ENCODE data around the gene HPCAL1.

The HPCAL1 gene

DNA sequence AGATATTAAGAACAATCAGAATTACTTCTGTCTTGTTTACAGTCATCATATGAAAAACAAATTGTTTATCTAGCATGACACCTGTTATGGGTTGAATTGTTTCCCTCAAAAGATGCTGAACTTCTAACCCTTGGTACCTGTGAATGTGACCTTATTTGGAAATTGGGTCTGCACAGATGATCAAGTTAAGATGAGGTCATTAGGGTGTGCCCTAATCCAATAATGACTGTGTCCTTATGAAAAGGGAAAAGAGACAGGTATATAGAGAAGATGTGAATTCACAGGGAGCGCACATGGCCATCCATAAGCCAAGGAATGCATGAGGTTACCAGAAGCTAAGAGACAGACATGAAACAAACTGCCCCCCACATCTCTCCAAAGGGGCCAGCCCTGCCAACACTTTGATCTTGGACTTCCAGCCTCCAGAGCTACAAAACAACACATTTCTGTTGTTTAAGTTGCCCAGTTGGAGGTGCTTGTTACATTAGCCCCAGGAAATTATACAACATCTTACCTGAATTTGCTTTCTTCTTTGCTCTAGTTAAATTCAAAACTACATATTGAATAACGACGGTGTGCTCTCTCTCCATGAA, 2.3 kb upstream of the HPCAL1 start:
- no peak for DNase-seq (ENCODE audit: extremely low spot score, insufficient read length, low read depth)
- no peak for FAIRE-seq

DNA sequence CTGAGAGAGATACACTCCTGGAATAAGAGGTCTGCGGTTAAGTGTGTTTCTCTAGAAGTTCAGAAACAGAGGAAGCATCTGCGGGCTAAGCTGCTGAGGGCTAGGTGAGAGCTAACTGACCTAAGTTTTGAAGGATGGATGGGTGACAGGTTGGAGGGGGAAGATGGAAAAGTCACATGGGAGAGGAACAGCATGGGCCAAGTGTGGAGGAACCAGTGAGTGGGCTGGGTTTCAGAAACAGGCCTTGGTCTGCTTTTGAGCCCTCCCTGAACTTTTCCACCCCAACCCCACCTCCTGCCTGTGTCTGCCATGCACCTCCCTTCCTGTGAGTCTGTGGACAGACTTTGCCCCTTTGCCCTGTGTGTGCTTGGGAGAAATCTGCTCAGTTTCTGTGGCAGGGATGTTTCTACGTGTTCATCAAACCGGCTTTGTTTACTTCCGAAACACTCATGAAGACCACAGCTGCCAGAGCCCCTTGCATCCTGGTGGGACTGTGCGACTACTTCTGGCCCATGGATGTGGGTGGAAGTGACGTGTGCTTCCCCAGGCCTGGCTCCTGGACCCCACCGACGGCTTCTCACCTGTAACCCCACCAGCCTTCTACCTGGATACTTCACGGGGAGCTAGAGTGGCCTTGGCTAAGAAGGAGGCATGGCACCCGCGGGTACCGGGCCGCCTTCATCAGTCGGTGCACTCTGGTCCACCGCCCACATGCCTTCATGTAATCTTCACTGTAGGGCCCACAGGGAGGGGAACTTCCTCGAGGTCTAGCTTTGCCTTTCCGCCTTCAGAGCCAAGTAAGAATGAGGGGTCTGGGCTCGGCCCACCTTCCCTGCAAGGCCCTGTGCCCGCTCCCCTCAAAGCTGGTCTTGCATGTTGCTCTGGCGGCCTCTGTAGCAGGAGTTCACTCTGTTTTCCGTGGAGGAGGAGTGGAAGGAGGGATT, 1.4 kb upstream of the HPCAL1 start:
- no peak for FAIRE-seq
- DNase-seq (ENCODE audit: extremely low spot score, insufficient read length, low read depth): no peak

DNA sequence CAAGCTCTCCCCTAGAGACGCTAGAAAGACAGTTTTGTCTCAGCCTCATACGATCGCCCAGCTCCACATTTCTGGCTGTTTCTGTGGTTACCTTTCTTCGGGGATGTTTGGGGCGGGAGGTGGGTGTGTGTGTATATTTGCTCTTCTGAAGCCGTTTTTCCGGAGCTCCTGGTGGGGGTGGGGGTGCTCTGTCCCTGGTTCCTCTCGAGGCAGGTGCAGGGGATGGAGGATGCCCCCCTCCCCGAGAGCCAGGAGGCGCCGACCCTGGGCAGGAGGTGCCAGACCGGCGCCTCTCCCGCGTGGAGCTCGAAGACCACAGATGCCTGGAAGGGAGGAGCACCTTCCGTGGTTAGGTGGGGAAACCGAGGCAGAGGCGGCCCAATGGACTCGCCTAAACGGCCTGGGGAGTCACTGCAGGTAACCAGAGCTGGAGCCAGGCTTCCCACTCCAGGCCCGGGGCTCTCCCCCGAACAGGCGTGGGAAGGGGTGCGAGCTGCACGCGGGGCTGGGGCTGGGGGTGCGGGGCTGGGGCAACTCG, 694 bp upstream of the HPCAL1 start:
- DNase-seq (ENCODE audit: extremely low spot score, insufficient read length, low read depth) (no peak), FAIRE-seq (no peak)

GRCh38 chr2:10303181-10303693, 533 bp downstream of the HPCAL1 start:
- no peak for FAIRE-seq
- DNase-seq (ENCODE audit: extremely low spot score, insufficient read length, low read depth): no peak

- FAIRE-seq: peak; percentile 45
- DNase-seq (ENCODE audit: extremely low spot score, insufficient read length, low read depth): no peak
These were observed 1.1 kb downstream of the HPCAL1 start for GRCh38 chr2:10303694-10304378.

GRCh38 chr2:10304458-10305253, 2.0 kb downstream of the HPCAL1 start:
- no peak for DNase-seq (ENCODE audit: extremely low spot score, insufficient read length, low read depth)
- no peak for FAIRE-seq

DNA sequence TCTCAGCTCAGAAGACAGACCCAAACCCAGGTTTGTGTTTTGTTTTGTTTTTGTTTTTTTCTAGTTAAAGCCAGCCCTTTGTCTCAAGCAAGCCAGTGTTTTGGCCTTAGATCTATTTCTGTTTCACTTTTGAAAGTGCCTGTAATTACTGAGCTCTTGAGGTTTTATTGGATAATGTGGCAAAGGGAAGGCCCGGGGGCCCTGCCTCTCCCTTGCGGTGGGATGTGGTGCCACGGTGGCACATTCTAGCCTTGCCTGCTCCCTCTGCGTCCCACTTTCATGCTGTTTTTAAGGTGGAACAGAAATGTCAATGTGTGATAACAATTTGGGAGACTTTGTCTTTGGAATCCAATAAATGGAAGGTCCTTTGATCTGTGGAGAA, 2.5 kb downstream of the HPCAL1 start:
- FAIRE-seq: no peak
- DNase-seq (ENCODE audit: extremely low spot score, insufficient read length, low read depth): no peak

DNA sequence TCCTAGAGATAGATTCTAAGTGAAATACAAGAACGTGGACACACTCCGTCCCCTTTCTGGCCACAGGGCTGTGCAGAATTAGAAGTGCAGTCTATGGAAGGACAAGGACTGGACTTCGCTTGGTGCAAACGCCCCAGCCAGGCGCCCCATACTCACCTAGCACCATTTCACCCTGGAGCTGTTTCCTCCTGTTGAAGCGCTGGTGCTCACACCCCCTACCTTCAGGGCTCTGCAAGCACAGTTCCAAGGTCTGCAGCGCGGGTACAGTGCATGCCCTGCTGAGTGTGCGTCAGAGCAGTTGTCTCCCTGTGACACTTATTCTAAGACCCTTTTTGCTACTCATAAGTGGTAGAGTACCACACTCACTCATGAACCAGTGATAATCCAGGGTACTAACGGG, 3.0 kb downstream of the HPCAL1 start:
- FAIRE-seq (no peak), DNase-seq (ENCODE audit: extremely low spot score, insufficient read length, low read depth) (no peak)

GRCh38 chr2:10306901-10307463, 4.3 kb downstream of the HPCAL1 start:
- DNase-seq (ENCODE audit: extremely low spot score, insufficient read length, low read depth) (no peak), FAIRE-seq (no peak)

- DNase-seq (ENCODE audit: extremely low spot score, insufficient read length, low read depth): no peak
- no peak for FAIRE-seq
These were observed 5.0 kb downstream of the HPCAL1 start for GRCh38 chr2:10307561-10308156.

GRCh38 chr2:10308866-10309265, 6.2 kb downstream of the HPCAL1 start:
- DNase-seq (ENCODE audit: extremely low spot score, insufficient read length, low read depth) (no peak), FAIRE-seq (no peak)

DNA sequence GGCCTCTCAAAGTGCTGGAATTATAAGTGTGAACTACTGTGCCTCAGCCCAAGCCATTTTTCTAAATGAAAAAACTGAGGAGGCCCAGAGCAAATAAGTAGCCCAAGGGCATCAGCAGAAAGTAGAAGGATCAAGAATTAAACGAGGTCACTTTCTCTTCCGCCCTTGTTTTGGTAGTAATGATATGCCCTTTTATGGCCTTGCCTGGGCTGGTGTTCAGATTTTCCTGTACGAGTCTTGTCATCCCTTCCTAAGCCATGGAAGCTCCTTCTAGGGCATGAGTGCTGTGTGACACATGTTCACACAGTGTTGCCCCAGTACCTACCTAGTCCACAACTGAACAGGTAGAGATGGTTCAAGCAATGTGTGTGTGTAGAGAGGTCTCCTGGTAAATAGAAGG, 6.6 kb downstream of the HPCAL1 start:
- FAIRE-seq (no peak), DNase-seq (ENCODE audit: extremely low spot score, insufficient read length, low read depth) (no peak)

DNA sequence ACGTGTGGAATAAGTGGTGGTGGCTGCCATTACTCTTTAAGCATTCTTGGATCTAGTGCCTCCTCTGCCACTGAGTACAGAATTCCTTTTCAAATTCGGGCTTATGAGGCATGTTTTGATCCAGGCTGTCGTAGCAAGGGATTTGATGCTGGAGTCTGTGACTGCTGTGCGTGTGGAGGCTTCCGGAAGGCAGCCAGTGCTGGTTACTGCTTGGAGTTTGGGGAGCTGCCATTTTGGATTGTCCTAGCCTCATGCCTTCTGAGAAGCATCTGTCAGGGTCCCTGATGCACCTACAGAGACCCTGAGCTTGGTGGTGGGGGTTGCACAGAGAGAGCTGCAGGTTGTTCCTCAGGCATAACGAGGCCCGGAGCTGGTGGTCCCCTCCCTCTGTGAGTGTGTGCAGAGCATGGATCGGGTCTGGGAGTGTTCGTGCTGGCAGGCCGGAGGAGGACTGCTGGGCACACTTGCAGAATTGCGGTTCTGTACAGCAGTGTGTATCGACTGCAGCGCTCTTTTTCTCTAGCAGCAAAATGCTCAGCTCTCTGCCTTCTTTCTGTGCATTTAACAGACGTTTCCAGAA, 7.7 kb downstream of the HPCAL1 start:
- FAIRE-seq (no peak), DNase-seq (ENCODE audit: extremely low spot score, insufficient read length, low read depth) (no peak)

- no peak for FAIRE-seq
- DNase-seq (ENCODE audit: extremely low spot score, insufficient read length, low read depth): no peak
These were observed 9.0 kb downstream of the HPCAL1 start for GRCh38 chr2:10311736-10312135.

DNA sequence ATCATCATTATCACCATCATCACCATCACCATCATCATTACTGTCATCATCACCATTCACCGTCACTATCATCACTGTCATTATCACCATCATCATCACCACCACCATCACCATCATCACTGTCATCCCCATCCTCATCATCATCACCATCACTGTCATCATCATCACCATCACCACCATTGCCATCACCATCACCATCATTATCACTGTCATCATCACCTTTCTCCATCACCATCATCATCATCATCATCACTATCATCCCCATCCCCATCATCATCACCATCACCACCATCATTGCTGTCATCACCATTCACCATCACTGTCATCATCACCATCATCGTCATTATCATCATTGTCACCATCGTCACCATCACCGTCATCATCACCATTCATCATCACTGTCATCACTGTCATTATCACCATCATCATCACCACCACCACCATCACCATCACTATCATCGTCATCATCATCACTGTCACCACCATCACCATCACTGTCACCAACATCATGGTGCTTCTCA, 9.8 kb downstream of the HPCAL1 start:
- FAIRE-seq: no peak
- DNase-seq (ENCODE audit: extremely low spot score, insufficient read length, low read depth): no peak

GRCh38 chr2:10316336-10316735, 13.6 kb downstream of the HPCAL1 start:
- DNase-seq (ENCODE audit: extremely low spot score, insufficient read length, low read depth): no peak
- FAIRE-seq: no peak

DNA sequence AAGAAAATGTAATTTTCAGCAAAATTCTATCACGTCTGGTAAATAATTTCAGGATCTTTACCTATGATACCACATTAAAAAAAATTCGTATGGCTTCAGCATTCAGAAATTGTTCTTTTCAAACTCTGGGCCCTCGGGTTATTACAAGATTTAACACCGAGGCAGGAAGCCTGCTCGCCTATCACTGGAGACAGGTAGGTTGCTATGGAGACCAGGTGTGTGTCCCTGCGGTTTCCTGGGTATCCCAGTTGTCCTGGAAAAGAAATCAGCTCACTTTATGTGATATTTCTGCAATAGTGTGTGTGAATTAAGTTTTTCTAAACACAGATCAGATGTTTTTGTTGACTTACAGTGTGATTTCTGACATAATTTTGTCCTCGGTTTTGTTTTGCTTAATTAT, 14.2 kb downstream of the HPCAL1 start:
- DNase-seq (ENCODE audit: extremely low spot score, insufficient read length, low read depth) (no peak), FAIRE-seq (no peak)

GRCh38 chr2:10317646-10318045, 14.9 kb downstream of the HPCAL1 start:
- no peak for DNase-seq (ENCODE audit: extremely low spot score, insufficient read length, low read depth)
- no peak for FAIRE-seq

DNA sequence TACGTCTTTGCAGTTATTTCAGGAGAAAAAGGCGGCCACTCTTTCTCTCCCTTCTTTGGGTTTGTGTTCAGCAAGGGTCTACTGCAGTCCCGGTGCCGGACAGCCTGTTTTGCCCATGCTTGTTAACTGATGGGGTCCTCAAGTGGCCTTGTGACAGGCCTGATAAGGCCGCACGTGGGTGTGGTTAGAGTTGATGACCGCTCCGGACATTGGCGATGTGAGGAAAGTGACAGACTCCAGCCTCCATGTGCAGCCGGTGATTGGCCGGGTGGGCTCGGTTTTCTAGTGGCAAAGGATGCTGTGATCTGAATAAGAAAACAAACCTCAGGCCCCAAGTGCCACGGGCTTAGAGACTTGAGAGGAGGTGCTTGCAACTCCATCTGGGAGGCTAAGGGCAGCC, 15.6 kb downstream of the HPCAL1 start:
- no peak for FAIRE-seq
- no peak for DNase-seq (ENCODE audit: extremely low spot score, insufficient read length, low read depth)

All from GM18507 (cell line).